Measurements from ENCODE around the gene SCP2D1. TPM values are rescaled to one million over a fixed set of nuclear protein-coding genes. Genes with fewer than 3 reads are reported as not detected.

Gene SCP2D1
- total RNA-seq, 2 donors from 2014 or later, result not detected

GRCh38 chr20:18788021-18788420 is 25.6 kb upstream of the SCP2D1 start:
- no peaks in the 10 kb centered on the region for H3K4me1 ChIP-seq (ENCODE audit: control insufficient read depth, insufficient read depth, low read length)
- H3K27me3 Mint-ChIP-seq (ENCODE audit: insufficient read depth), result peaks cover 55% of the 10 kb centered on the region
- H3K36me3 ChIP-seq (ENCODE audit: control insufficient read depth, insufficient read depth, low read length), result no peaks in the 10 kb centered on the region
- no peak overlapping the region for H3K9ac ChIP-seq (ENCODE audit: extremely low read depth, low read length, poor library complexity, severe bottlenecking)
- peaks cover 7% of the 10 kb centered on the region for H3K9me3 ChIP-seq (ENCODE audit: control insufficient read depth, low read length)
- no peaks in the 10 kb centered on the region for H3K4me1 Mint-ChIP-seq
- no peak overlapping the region for H3K27ac ChIP-seq (ENCODE audit: low read depth, low read length)
- no peak overlapping the region for H3K27ac Mint-ChIP-seq
- H3K9me3 Mint-ChIP-seq, result peaks cover 28% of the 10 kb centered on the region
- TF ChIP-seq, protein P1, sequence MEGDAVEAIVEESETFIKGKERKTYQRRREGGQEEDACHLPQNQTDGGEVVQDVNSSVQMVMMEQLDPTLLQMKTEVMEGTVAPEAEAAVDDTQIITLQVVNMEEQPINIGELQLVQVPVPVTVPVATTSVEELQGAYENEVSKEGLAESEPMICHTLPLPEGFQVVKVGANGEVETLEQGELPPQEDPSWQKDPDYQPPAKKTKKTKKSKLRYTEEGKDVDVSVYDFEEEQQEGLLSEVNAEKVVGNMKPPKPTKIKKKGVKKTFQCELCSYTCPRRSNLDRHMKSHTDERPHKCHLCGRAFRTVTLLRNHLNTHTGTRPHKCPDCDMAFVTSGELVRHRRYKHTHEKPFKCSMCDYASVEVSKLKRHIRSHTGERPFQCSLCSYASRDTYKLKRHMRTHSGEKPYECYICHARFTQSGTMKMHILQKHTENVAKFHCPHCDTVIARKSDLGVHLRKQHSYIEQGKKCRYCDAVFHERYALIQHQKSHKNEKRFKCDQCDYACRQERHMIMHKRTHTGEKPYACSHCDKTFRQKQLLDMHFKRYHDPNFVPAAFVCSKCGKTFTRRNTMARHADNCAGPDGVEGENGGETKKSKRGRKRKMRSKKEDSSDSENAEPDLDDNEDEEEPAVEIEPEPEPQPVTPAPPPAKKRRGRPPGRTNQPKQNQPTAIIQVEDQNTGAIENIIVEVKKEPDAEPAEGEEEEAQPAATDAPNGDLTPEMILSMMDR (conservative IDR thresholded peaks at IDR 0.05), result no peak
- H3K27me3 ChIP-seq (ENCODE audit: control insufficient read depth, insufficient read depth, low read length, poor library complexity, severe bottlenecking), result peaks cover 41% of the 10 kb centered on the region
- DNase-seq, result no peak
- no peak overlapping the region for H3K4me3 Mint-ChIP-seq
- no peaks in the 10 kb centered on the region for H3K36me3 Mint-ChIP-seq (ENCODE audit: low read depth)
- H3K4me3 ChIP-seq (ENCODE audit: low read length), result no peak overlapping the region

DNA sequence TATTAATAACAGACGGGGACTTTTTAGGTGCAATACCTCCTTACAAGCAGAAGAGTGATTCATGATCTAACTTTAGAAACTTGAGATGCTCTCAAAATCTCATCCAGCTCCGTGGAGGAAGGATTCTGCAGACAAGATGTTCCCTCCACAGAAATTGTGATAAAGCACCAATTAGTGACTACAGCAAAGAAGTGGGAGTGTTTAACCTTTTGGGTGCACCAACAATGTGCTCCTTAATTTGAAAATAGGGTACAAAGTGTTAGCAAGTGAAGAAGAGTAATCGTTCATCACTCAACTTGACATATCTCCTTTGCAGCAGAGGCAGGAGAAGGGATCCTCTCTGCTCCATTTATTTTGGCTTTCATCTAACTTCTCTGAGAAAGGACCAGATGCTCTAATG is 22.8 kb upstream of the SCP2D1 start:
- Histone ChIP-seq H3K27me3 (ENCODE audit: control insufficient read depth, insufficient read depth, low read length, poor library complexity, severe bottlenecking) (peaks cover 41% of the 10 kb centered on the region), H3K9me3 (ENCODE audit: control insufficient read depth, low read length) (peaks cover 7% of the 10 kb centered on the region), H3K27ac (ENCODE audit: low read depth, low read length) (no peak overlapping the region), H3K36me3 (ENCODE audit: control insufficient read depth, insufficient read depth, low read length) (no peaks in the 10 kb centered on the region), H3K9ac (ENCODE audit: extremely low read depth, low read length, poor library complexity, severe bottlenecking) (no peak overlapping the region), H3K4me3 (ENCODE audit: low read length) (no peak overlapping the region), H3K4me1 (ENCODE audit: control insufficient read depth, insufficient read depth, low read length) (no peaks in the 10 kb centered on the region)
- peaks cover 52% of the 10 kb centered on the region for H3K27me3 Mint-ChIP-seq (ENCODE audit: insufficient read depth)
- no peak overlapping the region for H3K4me3 Mint-ChIP-seq
- 77 to 90% methylated on average over 2 to 3 of the region's 3 CpGs for WGBS, 2 experiments (ENCODE audit: insufficient coverage in 1 of 2, insufficient read length in 1 of 2)
- no peak for DNase-seq
- peaks cover 26% of the 10 kb centered on the region for H3K9me3 Mint-ChIP-seq
- H3K27ac Mint-ChIP-seq, result no peak overlapping the region
- TF ChIP-seq, protein P1 (conservative IDR thresholded peaks at IDR 0.05), result no peak
- peaks cover 7% of the 10 kb centered on the region for H3K4me1 Mint-ChIP-seq
- H3K36me3 Mint-ChIP-seq (ENCODE audit: low read depth), result no peaks in the 10 kb centered on the region

DNA sequence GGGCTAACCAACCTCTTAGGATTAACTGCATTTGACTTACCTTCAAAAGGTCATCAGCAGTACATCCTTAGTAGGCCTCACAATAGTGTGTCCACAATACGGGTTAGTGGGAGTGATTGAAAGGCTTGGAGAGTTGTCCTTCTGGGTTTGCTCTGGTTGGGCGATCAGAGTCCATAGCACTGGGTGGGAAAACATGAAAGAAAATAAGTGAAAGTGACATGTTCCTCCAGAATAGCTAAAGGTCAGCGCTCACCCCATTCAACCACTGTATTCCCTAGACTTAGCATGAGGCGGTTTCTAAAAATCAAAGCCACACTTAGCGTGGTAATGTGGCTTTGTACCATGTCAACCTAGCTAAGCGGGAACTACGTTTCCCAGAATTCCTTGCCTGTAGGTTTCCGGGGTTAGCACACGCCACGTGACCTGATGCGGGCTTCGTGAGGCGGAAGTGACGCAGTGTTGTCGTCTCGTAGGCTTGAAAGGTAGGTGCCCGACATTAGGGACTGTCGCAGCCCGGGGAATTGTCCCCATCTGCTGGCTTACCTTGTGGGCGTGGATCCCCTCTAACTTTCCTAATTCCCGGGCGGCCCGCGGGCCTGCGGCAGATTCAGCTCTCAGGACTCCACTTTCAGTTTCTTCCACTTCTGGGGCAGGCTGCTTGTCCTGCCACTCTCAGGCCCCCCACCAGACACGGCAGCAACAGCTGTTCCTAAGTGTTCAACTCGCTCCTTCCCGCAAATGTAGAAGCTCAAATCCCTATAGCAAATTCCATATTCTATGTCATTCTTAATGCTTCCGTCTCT is 19.8 kb upstream of the SCP2D1 start:
- Histone ChIP-seq H3K4me1 (ENCODE audit: control insufficient read depth, insufficient read depth, low read length) (no peaks in the 10 kb centered on the region), H3K36me3 (ENCODE audit: control insufficient read depth, insufficient read depth, low read length) (no peaks in the 10 kb centered on the region), H3K4me3 (ENCODE audit: low read length) (peak overlapping the region; percentile 88), H3K9ac (ENCODE audit: extremely low read depth, low read length, poor library complexity, severe bottlenecking) (peak overlapping the region; percentile 79), H3K27me3 (ENCODE audit: control insufficient read depth, insufficient read depth, low read length, poor library complexity, severe bottlenecking) (peaks cover 37% of the 10 kb centered on the region), H3K27ac (ENCODE audit: low read depth, low read length) (no peak overlapping the region), H3K9me3 (ENCODE audit: control insufficient read depth, low read length) (no peaks in the 10 kb centered on the region)
- H3K9me3 Mint-ChIP-seq, result peaks cover 2% of the 10 kb centered on the region
- peak overlapping the region; percentile 97 for H3K27ac Mint-ChIP-seq
- H3K4me1 Mint-ChIP-seq, result peaks cover 7% of the 10 kb centered on the region
- WGBS, 2 experiments (ENCODE audit: insufficient coverage in 1 of 2, insufficient read length in 1 of 2), result 11 to 14% methylated on average over 19 to 29 of the region's 29 CpGs
- H3K4me3 Mint-ChIP-seq, result peak overlapping the region; percentile 86
- no peaks in the 10 kb centered on the region for H3K36me3 Mint-ChIP-seq (ENCODE audit: low read depth)
- peaks cover 51% of the 10 kb centered on the region for H3K27me3 Mint-ChIP-seq (ENCODE audit: insufficient read depth)
- peak; percentile 93 for DNase-seq
- TF ChIP-seq, protein P1 (conservative IDR thresholded peaks at IDR 0.05), result peak; percentile 21

All from endodermal cell (in vitro differentiated cells).